ENCODE results near the gene LRRC30. TPM values are rescaled to one million over a fixed set of nuclear protein-coding genes. Genes with fewer than 3 reads are reported as not detected.

The LRRC30 gene
- 1 to 10 TPM; 2.1 to 6.2 (median 5.0) TPM for total RNA-seq

GRCh38 chr18:7230626-7231349 lies at the start of gene LRRC30:
TSS of gene LRRC30 (plus strand) at chr18:7231089. CDS start at chr18:7231139, 50 bp downstream.
- Histone ChIP-seq H3K27ac (peak within 1 kb of the TSS; percentile 91 to 94 (median 92)), H3K36me3 (no peaks in the 10 kb centered on the region), H3K9me3 (no peaks in the 10 kb centered on the region), H3K4me3 (peak within 1 kb of the TSS; percentile 52 to 61 (median 54)), H3K4me1 (peaks cover 27 to 35% of the 10 kb centered on the region in 2 donors), H3K27me3 (no peaks in the 10 kb centered on the region)
- peak; percentile 48 to 54 for ATAC-seq
- peak; percentile 87 to 88 for DNase-seq
- TF ChIP-seq POLR2A (IDR thresholded peaks at IDR 0.05): peak; percentile 69 to 75
- TF ChIP-seq, protein P1, sequence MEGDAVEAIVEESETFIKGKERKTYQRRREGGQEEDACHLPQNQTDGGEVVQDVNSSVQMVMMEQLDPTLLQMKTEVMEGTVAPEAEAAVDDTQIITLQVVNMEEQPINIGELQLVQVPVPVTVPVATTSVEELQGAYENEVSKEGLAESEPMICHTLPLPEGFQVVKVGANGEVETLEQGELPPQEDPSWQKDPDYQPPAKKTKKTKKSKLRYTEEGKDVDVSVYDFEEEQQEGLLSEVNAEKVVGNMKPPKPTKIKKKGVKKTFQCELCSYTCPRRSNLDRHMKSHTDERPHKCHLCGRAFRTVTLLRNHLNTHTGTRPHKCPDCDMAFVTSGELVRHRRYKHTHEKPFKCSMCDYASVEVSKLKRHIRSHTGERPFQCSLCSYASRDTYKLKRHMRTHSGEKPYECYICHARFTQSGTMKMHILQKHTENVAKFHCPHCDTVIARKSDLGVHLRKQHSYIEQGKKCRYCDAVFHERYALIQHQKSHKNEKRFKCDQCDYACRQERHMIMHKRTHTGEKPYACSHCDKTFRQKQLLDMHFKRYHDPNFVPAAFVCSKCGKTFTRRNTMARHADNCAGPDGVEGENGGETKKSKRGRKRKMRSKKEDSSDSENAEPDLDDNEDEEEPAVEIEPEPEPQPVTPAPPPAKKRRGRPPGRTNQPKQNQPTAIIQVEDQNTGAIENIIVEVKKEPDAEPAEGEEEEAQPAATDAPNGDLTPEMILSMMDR (IDR thresholded peaks at IDR 0.05 in 4 of 5, conservative IDR thresholded peaks at IDR 0.05 in 1 of 5): peak in 3 of 5 experiments; percentile 9 to 24 (median 17)
- intact Hi-C loops (cut with DNase I; ENCODE audit: low total_unique reads): loop anchor here (2.0 to 10.0 kb wide), 6 partner anchors 336 to 1904 kb away; partner anchors contain the start of genes ANKRD12 and PTPRM
- in situ Hi-C loops (cut with MboI; ENCODE audit: low sequenced_read_pairs in 4 of 4): loop anchor here (25.0 kb wide), 3 partner anchors 332 to 1882 kb away; partner anchors contain the start of genes PTPRM (in 2 of the 4), NDUFV2 (in 1 of the 4) and RAB12 (in 1 of the 4)

- in situ Hi-C loops (cut with MboI; ENCODE audit: low sequenced_read_pairs in 4 of 4): no loop called here
Observed at GRCh38 chr18:7185701-7186100, 45.2 kb upstream of the LRRC30 start.

DNA sequence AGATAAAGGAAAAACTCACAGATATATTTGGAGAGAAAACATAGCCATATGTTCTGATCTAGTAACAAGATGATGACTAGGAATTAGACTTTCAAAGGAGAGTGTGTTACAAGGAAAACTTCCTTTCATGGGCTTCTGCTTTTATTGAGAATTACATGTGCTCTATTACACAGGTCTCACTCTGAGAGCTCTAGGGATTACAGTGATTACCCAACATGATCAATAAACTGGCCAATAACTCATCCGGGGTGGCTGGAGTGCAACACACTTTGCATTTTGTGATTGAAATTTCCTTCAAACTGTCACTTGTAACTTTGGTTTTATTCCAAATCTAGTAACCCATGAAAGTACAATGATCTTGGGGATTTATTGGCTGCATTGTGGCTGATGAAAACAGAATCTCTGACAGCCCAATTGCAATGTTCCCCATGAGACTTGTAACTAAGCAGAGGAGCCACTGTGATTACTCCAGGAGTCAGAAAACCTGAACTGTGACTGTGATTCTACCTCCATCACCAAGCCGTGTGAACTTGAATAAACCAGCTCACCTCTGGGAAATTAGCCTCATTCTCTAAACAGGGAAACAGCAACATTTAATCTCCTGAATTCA lies 40.2 kb upstream of the LRRC30 start:
- no peaks in the 10 kb centered on the region for H3K4me1 ChIP-seq
- H3K4me3 ChIP-seq: no peak overlapping the region
- intact Hi-C loops (cut with DNase I; ENCODE audit: low total_unique reads) (no loop called here), in situ Hi-C loops (cut with MboI; ENCODE audit: low sequenced_read_pairs in 4 of 4) (no loop called here)
- DNase-seq (no peak), ATAC-seq (no peak)
- no peak overlapping the region for H3K27ac ChIP-seq
- no peak for TF ChIP-seq POLR2A (IDR thresholded peaks at IDR 0.05)
- TF ChIP-seq, protein P1 (IDR thresholded peaks at IDR 0.05 in 4 of 5, conservative IDR thresholded peaks at IDR 0.05 in 1 of 5): no peak
- no peaks in the 10 kb centered on the region for H3K36me3 ChIP-seq
- no peaks in the 10 kb centered on the region for H3K9me3 ChIP-seq
- H3K27me3 ChIP-seq: no peaks in the 10 kb centered on the region

More at GRCh38 chr18:7185701-7186100, 45.2 kb upstream of the LRRC30 start:
- no peaks in the 10 kb centered on the region for H3K4me1 ChIP-seq
- intact Hi-C loops (cut with DNase I; ENCODE audit: low total_unique reads): no loop called here
- no peaks in the 10 kb centered on the region for H3K27me3 ChIP-seq
- no peaks in the 10 kb centered on the region for H3K9me3 ChIP-seq
- H3K36me3 ChIP-seq: no peaks in the 10 kb centered on the region
- DNase-seq (no peak), ATAC-seq (no peak)
- H3K4me3 ChIP-seq: no peak overlapping the region
- H3K27ac ChIP-seq: no peak overlapping the region
- TF ChIP-seq POLR2A (IDR thresholded peaks at IDR 0.05): no peak
- TF ChIP-seq, protein P1 (IDR thresholded peaks at IDR 0.05 in 4 of 5, conservative IDR thresholded peaks at IDR 0.05 in 1 of 5): no peak

GRCh38 chr18:7191736-7192135 lies 39.2 kb upstream of the LRRC30 start:
- ATAC-seq: no peak
- Histone ChIP-seq H3K4me1 (no peaks in the 10 kb centered on the region), H3K36me3 (no peaks in the 10 kb centered on the region), H3K27me3 (no peaks in the 10 kb centered on the region), H3K4me3 (no peak overlapping the region), H3K9me3 (no peaks in the 10 kb centered on the region), H3K27ac (no peak overlapping the region)
- intact Hi-C loops (cut with DNase I; ENCODE audit: low total_unique reads) (no loop called here), in situ Hi-C loops (cut with MboI; ENCODE audit: low sequenced_read_pairs in 4 of 4) (no loop called here)
- no peak for DNase-seq
- TF ChIP-seq, protein P1 (IDR thresholded peaks at IDR 0.05 in 4 of 5, conservative IDR thresholded peaks at IDR 0.05 in 1 of 5): no peak
- no peak for TF ChIP-seq POLR2A (IDR thresholded peaks at IDR 0.05)
